HL-60 (cell line): Measurements from ENCODE around the gene DENND4A.

ENCODE experiments used
- DNase-seq, 2 experiments: peaks; one replicate each; pipeline ENCODE4 v3.0.0-alpha.2; 2010 to 2020; ENCODE audit warnings: low read depth in 1 of 2, low spot score in 1 of 2
- H3K27ac ChIP-seq: fragments of 250-450 bp; sonication (Bioruptor Pico); replicated peaks from 2 replicates; pipeline ENCODE4 v1.5.1; 2020; ENCODE audit warnings: mild to moderate bottlenecking, moderate library complexity
- H3K27me3 ChIP-seq: fragments of 250-450 bp; sonication (Bioruptor Pico); 2 replicates; pipeline ENCODE4 v1.5.1; 2021; ENCODE audit warnings: mild to moderate bottlenecking, moderate library complexity; ENCODE audit not compliant: insufficient read depth, poor library complexity, severe bottlenecking
- H3K4me3 ChIP-seq: replicated peaks from 2 replicates; pipeline ENCODE4 v1.5.1; 2011; ENCODE audit warnings: mild to moderate bottlenecking, control low read depth, low read length; ENCODE audit not compliant: insufficient read depth
- GABPA ChIP-seq: IDR thresholded peaks from 2 replicates; pipeline ENCODE4 v1.6.1; 2012; ENCODE audit warnings: low read depth
- POLR2AphosphoS5 ChIP-seq: IDR thresholded peaks from 2 replicates; pipeline ENCODE4 v1.6.1; 2012; ENCODE audit warnings: low read depth
- SPI1 ChIP-seq: IDR thresholded peaks from 2 replicates; pipeline ENCODE4 v1.6.1; 2012; ENCODE audit warnings: low read depth, mild to moderate bottlenecking, borderline replicate concordance
- long read RNA-seq: library from polyadenylated mRNA; unstranded; transcript quantifications from one replicate; pipeline ENCODE4 v2.0.0, GENCODE V29; 2020
- TF ChIP-seq, protein P1 (sequence below): IDR thresholded peaks from one replicate; pipeline ENCODE4 v1.5.1; 2011; ENCODE audit warnings: low read length, control low read depth, inconsistent platforms; ENCODE audit not compliant: insufficient read depth
- TF ChIP-seq, protein P2 (sequence below): IDR thresholded peaks from 2 replicates; pipeline ENCODE4 v1.6.1; 2012; ENCODE audit warnings: low read depth; ENCODE audit not compliant: insufficient replicate concordance

Gene DENND4A
- long read RNA-seq, partial matches to known transcripts = 12 of 33 reads
- long read RNA-seq, other reads (novel, unspliced or antisense) = 20 of 33 reads

DNA sequence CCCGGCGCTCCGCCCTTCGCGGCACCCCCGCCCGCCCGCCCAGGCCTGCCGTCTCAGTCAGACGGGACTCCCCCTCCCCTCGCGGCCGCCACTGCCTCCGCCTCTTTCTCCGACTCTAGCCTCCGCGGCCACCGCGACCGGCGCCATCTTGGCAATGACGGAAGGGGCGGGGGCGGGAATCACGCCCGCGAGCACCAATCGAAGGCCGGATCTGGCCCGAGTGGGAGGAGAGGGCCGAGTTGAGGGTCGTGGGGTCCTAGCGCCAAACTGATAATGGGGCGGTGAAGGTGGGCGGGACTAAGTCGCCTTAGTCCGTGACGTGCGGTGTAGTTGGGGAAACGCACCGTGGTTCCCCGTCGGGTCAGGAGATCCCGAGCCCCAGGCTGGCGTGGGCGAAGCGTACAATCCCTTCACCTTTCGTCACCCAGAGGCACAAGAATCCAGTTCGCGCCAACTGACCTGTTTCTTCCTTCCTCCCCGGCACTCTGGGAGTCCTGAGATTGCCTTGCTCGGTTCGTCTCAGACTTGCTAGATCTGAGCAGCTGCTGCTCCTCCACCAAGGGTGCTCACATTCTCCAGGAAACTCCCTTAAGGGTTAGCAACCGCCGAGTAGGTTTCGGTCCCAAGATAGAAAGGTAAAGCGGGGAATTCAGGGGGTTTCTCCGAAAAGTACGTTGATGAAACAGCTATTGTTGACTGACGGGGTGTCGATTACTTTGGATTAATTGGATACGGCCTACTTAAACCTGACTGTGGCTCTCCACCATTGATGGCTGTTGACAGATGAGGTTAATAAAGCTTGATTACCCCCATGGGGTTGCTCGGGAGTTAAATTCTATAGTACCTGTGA lies at the start of gene DENND4A:
Gene DENND4A, minus strand, starts transcription at position 156 of the 850 bp plus-strand sequence. CDS start 35,843 bp downstream, outside the sequence.
- Histone ChIP-seq H3K4me3 (peak within 1 kb of the TSS; percentile 91), H3K27me3 (no peaks in the 10 kb centered on the region), H3K27ac (peak within 1 kb of the TSS; percentile 90)
- peak; percentile 91 for TF ChIP-seq POLR2AphosphoS5
- TF ChIP-seq, protein P1, sequence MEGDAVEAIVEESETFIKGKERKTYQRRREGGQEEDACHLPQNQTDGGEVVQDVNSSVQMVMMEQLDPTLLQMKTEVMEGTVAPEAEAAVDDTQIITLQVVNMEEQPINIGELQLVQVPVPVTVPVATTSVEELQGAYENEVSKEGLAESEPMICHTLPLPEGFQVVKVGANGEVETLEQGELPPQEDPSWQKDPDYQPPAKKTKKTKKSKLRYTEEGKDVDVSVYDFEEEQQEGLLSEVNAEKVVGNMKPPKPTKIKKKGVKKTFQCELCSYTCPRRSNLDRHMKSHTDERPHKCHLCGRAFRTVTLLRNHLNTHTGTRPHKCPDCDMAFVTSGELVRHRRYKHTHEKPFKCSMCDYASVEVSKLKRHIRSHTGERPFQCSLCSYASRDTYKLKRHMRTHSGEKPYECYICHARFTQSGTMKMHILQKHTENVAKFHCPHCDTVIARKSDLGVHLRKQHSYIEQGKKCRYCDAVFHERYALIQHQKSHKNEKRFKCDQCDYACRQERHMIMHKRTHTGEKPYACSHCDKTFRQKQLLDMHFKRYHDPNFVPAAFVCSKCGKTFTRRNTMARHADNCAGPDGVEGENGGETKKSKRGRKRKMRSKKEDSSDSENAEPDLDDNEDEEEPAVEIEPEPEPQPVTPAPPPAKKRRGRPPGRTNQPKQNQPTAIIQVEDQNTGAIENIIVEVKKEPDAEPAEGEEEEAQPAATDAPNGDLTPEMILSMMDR = no peak
- DNase-seq = peak; percentile 98 to 99

DNA sequence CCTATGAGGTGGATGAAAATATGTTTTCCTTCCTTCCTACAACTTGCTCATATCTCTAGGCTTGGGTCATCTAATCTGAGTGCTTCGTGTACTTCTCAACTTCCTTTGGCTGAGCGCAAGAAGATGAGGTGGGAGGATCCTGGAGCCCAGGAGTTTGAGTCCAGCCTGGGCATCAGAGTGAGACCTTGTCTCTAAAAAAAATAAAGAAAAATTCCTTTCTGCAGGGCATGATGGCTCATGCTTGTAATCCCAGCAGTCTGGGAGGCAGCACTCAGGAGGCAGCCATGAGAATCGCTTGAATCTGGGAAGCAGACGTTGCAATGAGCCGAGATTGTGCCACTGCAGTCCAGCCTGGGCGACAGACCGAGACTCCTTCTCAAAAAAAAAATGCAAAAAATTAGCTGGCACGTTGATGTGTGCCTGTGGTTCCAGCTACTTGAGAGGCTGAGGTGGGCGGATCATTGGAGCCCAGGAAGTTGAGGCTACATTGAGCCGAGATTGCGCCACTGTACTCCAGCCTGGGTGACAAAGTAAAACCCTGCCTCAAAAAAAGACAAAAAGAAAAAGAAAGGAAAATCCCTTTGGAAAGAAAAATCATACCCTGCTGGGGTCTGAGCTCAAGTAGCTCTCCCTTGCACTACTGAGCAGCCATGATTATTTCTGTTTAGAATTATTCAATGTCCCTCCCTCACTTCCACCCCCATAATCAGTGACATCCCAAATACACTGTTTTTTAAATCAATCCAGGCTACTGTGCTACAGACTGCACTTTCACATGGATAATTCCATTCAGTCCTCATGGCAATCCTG lies 49.2 kb upstream of the DENND4A start:
- TF ChIP-seq, protein P1 = no peak
- TF ChIP-seq SPI1 (no peak), GABPA (no peak), POLR2AphosphoS5 (no peak)
- TF ChIP-seq, protein P2, sequence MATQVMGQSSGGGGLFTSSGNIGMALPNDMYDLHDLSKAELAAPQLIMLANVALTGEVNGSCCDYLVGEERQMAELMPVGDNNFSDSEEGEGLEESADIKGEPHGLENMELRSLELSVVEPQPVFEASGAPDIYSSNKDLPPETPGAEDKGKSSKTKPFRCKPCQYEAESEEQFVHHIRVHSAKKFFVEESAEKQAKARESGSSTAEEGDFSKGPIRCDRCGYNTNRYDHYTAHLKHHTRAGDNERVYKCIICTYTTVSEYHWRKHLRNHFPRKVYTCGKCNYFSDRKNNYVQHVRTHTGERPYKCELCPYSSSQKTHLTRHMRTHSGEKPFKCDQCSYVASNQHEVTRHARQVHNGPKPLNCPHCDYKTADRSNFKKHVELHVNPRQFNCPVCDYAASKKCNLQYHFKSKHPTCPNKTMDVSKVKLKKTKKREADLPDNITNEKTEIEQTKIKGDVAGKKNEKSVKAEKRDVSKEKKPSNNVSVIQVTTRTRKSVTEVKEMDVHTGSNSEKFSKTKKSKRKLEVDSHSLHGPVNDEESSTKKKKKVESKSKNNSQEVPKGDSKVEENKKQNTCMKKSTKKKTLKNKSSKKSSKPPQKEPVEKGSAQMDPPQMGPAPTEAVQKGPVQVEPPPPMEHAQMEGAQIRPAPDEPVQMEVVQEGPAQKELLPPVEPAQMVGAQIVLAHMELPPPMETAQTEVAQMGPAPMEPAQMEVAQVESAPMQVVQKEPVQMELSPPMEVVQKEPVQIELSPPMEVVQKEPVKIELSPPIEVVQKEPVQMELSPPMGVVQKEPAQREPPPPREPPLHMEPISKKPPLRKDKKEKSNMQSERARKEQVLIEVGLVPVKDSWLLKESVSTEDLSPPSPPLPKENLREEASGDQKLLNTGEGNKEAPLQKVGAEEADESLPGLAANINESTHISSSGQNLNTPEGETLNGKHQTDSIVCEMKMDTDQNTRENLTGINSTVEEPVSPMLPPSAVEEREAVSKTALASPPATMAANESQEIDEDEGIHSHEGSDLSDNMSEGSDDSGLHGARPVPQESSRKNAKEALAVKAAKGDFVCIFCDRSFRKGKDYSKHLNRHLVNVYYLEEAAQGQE = no peak
- peak in 1 of 2 experiments; percentile 60 for DNase-seq
- Histone ChIP-seq H3K27me3 (no peaks in the 10 kb centered on the region), H3K27ac (no peak overlapping the region), H3K4me3 (peak overlapping the region; percentile 6; the same call in 1 of the 2 replicates)

GRCh38 chr15:65839985-65840384 lies 47.9 kb upstream of the DENND4A start:
- no peak overlapping the region for H3K4me3 ChIP-seq
- TF ChIP-seq POLR2AphosphoS5 (no peak), GABPA (no peak), SPI1 (no peak)
- TF ChIP-seq, protein P2 = no peak
- TF ChIP-seq, protein P1 = no peak
- DNase-seq = no peak
- no peaks in the 10 kb centered on the region for H3K27me3 ChIP-seq
- H3K27ac ChIP-seq = no peak overlapping the region
